HG02970 (cell line): ENCODE results near the gene DLL1.

Experiments used
- ATAC-seq: cut with Tn5 transposase; IDR thresholded peaks from one replicate; pipeline ENCODE4 v1.9.1; 2021; ENCODE audit warnings: mild to moderate bottlenecking, moderate library complexity, moderate number of reproducible peaks; ENCODE audit not compliant: unreplicated experiment, low FRiP score

Gene DLL1

DNA sequence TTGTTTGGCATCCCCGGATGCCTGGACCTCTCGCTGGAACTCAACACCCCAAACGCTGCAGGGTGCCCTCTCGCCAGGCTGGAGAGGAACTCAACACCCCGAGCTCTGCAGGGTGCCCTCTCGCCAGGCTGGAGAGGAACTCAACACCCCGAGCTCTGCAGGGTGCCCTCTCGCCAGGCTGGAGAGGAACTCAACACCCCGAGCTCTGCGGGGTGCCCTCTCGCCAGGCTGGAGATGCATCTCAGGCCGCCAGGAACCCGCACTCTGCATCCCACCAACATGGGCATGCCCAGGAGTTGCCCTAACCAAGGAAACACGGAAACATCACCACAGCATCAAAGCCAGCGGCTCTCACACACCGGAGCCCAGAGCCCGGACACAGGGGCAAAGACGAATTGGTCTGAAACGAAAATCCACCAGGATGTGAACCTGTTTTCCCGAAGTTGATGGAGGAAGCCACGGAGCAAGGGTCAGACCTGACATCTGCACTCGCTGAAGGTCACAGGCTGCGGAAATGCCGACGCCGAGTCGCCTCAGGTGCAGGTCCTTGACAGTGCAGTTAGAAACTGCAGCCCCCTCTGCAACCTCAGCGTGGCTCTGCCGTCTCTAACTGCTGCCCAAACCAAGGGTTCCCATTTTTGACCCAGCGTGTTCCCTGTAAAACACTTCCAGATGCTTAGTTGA lies 37.5 kb downstream of the DLL1 start:
- no peak for ATAC-seq

- no peak for ATAC-seq
These were observed 38.9 kb downstream of the DLL1 start for GRCh38 chr6:170251776-170252571.

- ATAC-seq = no peak
These were observed 39.7 kb downstream of the DLL1 start for GRCh38 chr6:170250981-170251775.

GRCh38 chr6:170250455-170250854 lies 40.4 kb downstream of the DLL1 start:
- ATAC-seq = no peak

DNA sequence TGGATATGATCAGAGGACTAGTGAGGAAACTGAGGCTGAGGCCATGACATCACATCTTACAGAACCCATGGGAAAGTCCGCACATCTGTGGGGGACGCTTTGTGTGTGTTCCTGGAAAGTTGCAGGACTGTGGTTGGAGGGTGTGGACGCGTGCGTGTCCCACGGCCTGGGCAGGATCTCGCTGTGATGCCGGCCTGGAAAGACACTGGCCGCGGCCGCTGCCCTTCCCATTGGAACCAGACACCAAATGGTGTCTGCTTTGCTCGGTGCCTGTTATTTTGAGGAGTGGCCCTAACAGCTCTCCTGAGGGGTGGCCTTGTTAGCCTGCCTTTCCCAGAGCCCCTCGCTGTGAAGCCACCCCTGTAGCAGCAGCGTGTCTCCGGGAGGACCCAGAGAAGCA lies 41.1 kb downstream of the DLL1 start:
- ATAC-seq = no peak

DNA sequence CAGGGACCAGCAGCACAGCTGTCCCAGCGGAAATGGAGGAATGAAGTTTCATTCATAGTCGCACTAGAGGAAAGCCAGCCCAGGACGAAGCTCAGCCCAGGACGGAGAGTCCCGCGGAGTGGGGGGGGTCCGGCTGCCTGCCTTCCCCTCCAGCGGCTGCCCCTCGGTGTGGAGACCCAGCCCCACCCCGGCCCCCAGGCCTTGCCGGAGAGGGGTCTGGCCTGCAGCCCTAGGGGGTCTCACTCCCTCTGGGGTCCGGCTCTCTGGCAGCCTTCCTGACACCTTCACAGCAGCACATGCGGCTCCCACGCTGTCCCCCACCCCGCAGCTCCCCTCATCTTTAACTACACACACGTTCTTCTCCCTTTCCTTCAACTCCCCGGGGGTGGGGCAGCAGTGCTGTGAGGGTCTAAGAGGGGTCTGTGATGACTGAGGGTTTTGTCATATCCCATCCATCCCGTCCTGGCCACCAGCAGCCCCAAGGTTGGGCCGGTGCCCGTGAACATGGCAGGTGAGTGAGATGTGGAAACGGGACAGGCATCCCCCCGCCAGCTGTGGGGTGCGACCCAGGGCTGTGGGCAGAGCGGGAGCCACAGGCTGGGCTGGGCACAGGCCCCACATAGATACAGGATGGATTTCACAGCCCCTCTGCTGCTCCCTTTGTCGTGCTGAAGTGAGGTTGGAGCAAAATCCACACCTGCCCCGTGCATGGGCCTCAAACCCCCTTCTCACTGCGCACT lies 41.8 kb downstream of the DLL1 start:
- ATAC-seq = no peak

- no peak for ATAC-seq
These were observed 42.6 kb downstream of the DLL1 start for GRCh38 chr6:170248111-170248805.

DNA sequence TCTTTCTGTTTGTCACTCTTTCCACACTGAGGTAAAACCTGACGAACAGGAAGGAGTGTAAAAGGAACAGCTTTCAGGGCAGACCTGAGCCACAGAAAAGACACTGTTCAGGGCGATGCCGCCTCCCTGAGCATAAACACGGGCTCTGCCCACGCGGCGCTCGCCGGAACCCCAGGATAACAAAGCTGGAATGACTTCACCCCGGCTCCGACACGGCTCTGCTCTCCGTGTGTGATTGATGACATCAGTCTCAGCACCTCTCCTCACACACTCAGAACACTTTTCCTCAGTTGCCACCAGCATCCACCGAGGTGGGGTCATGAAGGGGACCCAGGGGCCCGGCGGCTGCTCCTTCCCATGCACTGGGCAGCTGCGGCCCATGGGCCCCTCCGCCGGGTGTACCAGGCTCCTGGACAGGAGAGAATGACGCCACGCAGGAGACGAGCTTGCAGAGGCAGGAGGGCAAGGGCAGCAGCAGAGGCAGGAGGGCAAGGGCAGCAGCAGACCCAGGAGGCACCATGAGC lies 43.6 kb downstream of the DLL1 start:
- ATAC-seq = no peak

DNA sequence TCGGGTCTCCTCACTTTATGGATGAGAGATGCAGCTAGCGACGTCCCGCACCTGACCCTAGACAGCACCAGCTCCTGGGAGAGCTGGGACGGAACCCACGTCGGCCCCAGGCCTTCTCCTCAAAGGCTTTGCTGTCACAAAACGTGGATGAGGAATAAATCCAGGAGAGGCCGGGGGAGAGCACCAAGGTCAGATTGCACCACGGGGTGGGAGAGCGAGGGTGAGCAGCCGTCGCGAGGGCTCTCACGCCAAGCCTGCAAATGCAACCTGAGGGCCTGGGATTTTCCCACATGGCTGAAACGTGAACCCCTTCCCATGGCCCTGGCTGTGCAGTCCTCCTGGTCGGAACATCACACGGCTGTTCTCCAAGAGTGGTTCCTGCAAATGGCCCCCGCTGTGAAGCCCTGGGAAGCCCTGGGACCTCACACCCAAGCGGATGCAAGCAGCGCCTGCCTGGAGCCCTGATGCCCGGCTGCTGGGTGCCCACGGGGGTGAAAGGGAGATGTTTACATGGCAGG lies 45.3 kb downstream of the DLL1 start:
- no peak for ATAC-seq

GRCh38 chr6:170244721-170245474 lies 46.0 kb downstream of the DLL1 start:
- ATAC-seq = no peak

- no peak for ATAC-seq
These were observed 47.0 kb downstream of the DLL1 start for GRCh38 chr6:170243791-170244291.

DNA sequence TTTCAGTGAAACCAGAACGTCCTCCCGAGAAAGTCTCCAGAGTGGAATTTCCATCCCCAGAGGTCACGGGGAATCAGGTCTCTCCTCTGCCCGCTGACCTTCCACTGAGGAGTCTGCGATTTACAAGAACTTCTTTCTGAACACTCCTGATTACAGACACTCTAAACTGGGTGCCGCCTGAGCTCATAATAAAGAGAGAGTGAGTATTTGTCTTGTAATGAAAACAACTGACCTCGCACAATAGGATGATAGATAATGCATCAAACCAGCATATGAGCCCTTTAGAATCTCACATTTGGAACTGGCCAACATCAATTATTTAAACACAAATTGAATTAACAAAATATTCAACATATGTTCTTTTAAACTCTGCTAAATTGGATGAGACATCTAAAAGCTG lies 47.5 kb downstream of the DLL1 start:
- no peak for ATAC-seq

DNA sequence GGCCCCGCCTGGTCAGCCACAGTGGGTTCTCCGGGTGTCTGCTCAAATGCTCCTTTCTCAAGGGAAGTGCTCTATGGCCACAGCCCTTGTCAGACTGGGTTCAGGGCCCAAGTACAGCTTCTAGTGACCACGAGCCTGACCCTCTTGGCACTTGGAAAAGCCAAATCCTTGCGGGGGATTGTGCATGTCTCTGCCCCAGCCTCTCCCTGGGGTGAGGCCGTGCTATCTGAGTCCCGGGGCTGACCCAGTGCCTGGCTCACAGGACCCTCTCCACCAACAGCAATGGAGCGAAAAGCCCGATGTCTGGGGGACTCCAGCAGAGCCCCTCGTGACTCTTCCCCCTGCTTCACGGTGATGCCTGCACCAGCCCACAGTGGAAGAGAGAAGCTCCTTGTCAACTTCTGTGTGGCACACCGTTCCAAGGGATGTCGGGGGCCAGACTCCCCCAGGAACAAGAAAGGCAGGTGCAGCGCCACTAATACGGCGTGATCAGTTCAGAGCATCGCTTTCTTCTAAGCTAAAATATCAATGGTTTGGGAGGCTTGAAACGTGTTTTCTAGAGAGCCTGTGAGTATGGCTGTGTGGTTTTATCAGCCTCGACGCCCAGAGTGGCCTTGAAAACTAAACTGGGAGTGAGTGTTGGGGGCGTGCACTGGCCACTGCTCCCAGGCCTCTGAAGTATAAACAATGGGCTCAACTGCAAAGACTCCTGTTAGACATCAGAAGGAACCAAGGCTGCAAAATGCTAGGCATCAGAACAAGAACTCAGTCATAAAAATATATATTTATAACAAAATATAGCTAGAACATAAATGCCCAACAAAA lies 51.9 kb downstream of the DLL1 start:
- ATAC-seq = no peak

DNA sequence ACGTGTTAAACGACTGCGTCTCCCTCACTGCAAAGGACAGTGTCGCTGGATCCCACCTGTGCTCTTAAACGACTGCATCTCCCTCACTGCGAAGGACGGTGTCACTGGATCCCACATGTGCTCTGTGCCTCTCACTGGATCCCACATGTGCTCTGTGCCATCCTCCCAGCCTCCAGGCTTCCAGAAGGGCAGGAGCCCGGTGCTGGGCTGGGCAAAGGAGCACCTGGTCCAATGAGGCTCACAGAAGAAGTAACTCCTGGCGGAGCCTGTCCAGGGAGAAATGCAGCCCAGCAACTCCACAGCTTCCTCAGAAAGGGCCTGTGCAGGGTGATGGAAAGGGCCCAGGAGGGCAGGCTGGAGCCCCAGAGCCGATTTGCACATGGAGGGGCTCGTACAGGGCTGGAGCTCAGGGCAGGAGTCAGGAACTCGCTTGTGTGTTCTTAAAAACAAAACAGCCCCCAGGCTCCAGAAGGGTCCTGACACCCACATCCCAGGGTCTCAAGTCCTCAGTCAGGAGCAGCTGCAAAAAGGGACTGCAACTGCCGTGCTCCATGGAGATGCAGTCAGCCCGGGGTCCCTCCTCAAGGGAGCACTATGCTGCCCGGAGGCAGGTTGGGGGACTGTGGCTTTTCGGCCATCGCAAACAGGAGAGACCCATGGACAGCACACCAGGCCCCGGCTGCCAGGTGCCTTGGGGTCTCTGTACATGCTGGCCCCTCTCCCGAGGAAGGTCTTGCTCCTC lies 52.7 kb downstream of the DLL1 start:
- ATAC-seq = no peak

DNA sequence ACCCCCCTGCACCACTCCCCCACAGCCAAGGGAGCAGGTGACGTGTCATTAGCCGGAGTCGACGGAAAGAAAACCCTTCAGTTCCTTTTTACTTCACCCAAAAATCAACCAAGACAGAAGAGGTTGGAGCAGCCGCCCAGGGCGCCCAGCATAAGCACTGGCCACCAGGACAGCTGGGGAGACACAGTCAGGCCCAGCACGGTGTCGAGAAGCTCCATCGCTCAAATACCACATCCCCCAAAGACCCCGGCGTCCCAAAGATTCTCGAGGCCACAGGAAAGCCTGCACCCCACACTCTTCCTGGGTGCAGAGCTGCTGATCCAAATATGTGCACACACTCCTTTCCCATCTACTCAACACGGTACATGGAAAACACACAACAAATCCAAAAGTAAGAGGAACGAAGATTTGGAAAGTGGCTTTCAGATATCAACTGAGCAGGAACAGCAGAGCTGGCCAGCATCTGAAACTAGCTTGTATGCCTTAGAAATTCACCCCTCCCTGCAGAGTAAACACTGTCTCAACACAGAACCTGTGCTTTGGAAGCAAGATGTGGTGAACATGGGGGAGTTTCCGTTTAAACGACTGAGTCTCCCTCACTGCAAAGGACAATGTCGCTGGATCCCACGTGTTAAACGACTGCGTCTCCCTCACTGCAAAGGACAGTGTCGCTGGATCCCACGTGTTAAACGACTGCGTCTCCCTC lies 54.6 kb downstream of the DLL1 start:
- no peak for ATAC-seq

DNA sequence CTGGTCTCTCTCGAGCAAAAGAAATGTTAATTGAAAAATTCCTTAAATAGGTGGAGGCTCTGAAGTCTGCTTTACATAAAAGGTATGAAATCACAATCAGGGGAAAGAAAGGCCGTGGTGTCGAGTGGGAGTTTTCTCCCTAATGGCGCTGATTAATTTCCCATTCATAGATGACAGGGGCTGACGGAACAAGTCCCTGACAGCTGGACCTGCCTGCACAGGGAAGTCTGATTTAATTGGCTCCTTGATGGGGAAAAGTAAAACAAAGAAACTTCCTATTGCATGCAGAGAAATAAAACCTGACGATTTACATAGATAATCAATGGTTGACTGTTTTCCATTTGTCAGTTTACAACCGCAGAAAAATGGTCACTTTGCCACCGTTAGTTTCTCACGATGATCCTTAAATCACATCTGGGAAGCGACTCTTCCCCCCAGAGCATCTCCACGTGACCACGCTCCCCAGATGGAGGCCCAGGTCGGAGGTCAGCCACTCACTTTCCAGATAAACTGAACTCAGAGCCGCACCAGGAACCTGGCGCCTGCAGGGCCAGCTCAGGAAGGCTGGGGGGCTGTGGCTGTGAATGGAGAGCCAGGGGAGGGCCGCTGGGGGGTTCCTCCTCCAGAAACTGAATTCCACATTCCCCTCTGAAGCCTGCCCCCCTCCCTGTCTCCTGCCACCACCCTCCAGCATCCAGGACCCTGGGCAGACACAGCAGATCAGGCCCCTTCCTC lies 55.3 kb downstream of the DLL1 start:
- no peak for ATAC-seq
